Measurements from ENCODE around the gene SLC29A3. TPM values are rescaled to one million over a fixed set of nuclear protein-coding genes. Genes with fewer than 3 reads are reported as not detected.

Gene SLC29A3
- total RNA-seq, 1 experiment from 2014 or later: 5.9 TPM

- H3K9me3 ChIP-seq (ENCODE audit: control insufficient read depth in 1 of 2, insufficient read depth in 1 of 2, low read depth in 1 of 2, low read length in 2 of 2): no peaks in the 10 kb centered on the region
- no peak overlapping the region for H3K4me3 ChIP-seq (replicated peaks in 1 of 2; ENCODE audit: low read depth in 1 of 2, low read length in 2 of 2)
- H3K4me1 ChIP-seq (ENCODE audit: control insufficient read depth in 1 of 2, insufficient read depth in 2 of 2, low read length in 2 of 2): no peaks in the 10 kb centered on the region
- ChIA-PET POLR2A (no interaction called here), CTCF (no interaction called here), RAD21 (ENCODE audit: low non-redundant PET in 1 of 2, low total read pairs in 2 of 2, uncharacterized antibody in 2 of 2, unreplicated experiment in 2 of 2) (no interaction called here)
- H3K79me2 ChIP-seq (ENCODE audit: insufficient read depth, low read length): no peaks in the 10 kb centered on the region
- no peak overlapping the region for H3K4me2 ChIP-seq (ENCODE audit: low read length)
- no peak overlapping the region for H3K27ac ChIP-seq (ENCODE audit: low read depth, low read length)
- H2AFZ ChIP-seq (ENCODE audit: low read depth, low read length, poor library complexity, severe bottlenecking): no peak overlapping the region
- TF ChIP-seq YY1 (IDR thresholded peaks at IDR 0.05; ENCODE audit: extremely low read depth, insufficient replicate concordance, low read depth, low read length): no peak
- TF ChIP-seq ZFX (IDR thresholded peaks at IDR 0.05): no peak
- TF ChIP-seq, protein P1, sequence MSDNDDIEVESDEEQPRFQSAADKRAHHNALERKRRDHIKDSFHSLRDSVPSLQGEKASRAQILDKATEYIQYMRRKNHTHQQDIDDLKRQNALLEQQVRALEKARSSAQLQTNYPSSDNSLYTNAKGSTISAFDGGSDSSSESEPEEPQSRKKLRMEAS (IDR thresholded peaks at IDR 0.05): no peak
- TF ChIP-seq, protein P2, sequence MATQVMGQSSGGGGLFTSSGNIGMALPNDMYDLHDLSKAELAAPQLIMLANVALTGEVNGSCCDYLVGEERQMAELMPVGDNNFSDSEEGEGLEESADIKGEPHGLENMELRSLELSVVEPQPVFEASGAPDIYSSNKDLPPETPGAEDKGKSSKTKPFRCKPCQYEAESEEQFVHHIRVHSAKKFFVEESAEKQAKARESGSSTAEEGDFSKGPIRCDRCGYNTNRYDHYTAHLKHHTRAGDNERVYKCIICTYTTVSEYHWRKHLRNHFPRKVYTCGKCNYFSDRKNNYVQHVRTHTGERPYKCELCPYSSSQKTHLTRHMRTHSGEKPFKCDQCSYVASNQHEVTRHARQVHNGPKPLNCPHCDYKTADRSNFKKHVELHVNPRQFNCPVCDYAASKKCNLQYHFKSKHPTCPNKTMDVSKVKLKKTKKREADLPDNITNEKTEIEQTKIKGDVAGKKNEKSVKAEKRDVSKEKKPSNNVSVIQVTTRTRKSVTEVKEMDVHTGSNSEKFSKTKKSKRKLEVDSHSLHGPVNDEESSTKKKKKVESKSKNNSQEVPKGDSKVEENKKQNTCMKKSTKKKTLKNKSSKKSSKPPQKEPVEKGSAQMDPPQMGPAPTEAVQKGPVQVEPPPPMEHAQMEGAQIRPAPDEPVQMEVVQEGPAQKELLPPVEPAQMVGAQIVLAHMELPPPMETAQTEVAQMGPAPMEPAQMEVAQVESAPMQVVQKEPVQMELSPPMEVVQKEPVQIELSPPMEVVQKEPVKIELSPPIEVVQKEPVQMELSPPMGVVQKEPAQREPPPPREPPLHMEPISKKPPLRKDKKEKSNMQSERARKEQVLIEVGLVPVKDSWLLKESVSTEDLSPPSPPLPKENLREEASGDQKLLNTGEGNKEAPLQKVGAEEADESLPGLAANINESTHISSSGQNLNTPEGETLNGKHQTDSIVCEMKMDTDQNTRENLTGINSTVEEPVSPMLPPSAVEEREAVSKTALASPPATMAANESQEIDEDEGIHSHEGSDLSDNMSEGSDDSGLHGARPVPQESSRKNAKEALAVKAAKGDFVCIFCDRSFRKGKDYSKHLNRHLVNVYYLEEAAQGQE (IDR thresholded peaks at IDR 0.05; ENCODE audit: low read depth): no peak
- TF ChIP-seq CBX3 (IDR thresholded peaks at IDR 0.05; ENCODE audit: low read depth): no peak
- TF ChIP-seq EZH2 (IDR thresholded peaks at IDR 0.05): no peak
- no TSS peak for BruUV-seq (replicated peaks)
- H3K36me3 ChIP-seq (ENCODE audit: control insufficient read depth in 1 of 2, insufficient read depth in 2 of 2, low read length in 2 of 2): no peaks in the 10 kb centered on the region
- ATAC-seq (no peak), DNase-seq (ENCODE audit: low read depth, low spot score) (no peak)
- H4K20me1 ChIP-seq (ENCODE audit: insufficient read depth): no peaks in the 10 kb centered on the region
- H3K27me3 ChIP-seq (ENCODE audit: insufficient read depth, low read length): no peaks in the 10 kb centered on the region
- no peaks in the 10 kb centered on the region for H3K9me2 ChIP-seq (ENCODE audit: insufficient read depth)
- H3K9ac ChIP-seq (ENCODE audit: low read length): no peak overlapping the region
- intact Hi-C loops (cut with micrococcal nuclease): no loop called here
Measured at GRCh38 chr10:71397296-71398212, 78.5 kb downstream of the SLC29A3 start.
